DND-41 (cell line): ENCODE data around the gene FAM193A.

Experiments used
- EZH2 ChIP-seq: IDR thresholded peaks from 3 replicates; pipeline ENCODE4 v1.6.1; 2012; ENCODE audit warnings: borderline replicate concordance, low read depth, mild to moderate bottlenecking, moderate library complexity, low read length, inconsistent platforms; ENCODE audit not compliant: severe bottlenecking
- TF ChIP-seq, protein P1 (sequence below): IDR thresholded peaks from 2 replicates; pipeline ENCODE4 v1.5.1; 2012; ENCODE audit warnings: borderline replicate concordance, low read length, moderate library complexity, mild to moderate bottlenecking; ENCODE audit not compliant: poor library complexity, severe bottlenecking; ENCODE audit errors: extremely low read depth

DNA sequence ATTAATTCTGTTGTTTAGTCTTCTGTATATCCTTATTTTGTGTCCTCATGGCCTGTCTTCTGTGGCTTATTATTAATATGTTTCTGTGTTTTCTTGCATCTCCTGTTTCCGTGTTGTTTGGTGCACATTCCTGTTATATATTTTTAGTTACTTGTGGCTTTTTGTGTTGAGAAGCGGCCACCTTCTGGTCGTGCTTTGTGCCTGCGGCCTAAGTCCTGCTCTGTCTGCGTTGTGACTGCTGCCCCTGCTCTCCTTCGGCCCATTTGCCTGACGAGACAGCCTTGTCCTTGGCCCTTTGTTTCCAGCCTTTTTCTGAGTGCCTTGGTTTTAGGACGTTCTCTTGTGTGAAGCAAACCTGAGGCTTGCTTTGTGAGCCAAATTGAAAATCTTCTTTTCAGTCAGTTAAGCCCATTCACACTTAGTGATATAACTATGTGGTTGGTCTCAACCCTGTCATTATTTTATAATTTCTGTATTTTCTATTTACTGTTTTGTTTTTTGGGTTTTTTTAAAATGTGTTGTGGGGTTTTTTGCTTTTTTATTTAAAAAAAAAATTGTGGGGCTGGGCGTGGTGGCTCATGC lies 175.9 kb downstream of the FAM193A start:
- TF ChIP-seq, protein P1, sequence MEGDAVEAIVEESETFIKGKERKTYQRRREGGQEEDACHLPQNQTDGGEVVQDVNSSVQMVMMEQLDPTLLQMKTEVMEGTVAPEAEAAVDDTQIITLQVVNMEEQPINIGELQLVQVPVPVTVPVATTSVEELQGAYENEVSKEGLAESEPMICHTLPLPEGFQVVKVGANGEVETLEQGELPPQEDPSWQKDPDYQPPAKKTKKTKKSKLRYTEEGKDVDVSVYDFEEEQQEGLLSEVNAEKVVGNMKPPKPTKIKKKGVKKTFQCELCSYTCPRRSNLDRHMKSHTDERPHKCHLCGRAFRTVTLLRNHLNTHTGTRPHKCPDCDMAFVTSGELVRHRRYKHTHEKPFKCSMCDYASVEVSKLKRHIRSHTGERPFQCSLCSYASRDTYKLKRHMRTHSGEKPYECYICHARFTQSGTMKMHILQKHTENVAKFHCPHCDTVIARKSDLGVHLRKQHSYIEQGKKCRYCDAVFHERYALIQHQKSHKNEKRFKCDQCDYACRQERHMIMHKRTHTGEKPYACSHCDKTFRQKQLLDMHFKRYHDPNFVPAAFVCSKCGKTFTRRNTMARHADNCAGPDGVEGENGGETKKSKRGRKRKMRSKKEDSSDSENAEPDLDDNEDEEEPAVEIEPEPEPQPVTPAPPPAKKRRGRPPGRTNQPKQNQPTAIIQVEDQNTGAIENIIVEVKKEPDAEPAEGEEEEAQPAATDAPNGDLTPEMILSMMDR, result peak; percentile 37
- no peak for TF ChIP-seq EZH2
